GM10248 (cell line): ENCODE data around the gene RTN4IP1.
"Not testable (repeated sequence)": the region's sequence is repeated elsewhere in the genome, so short reads cannot be mapped to it uniquely, and the experiment has no call there.

Experiments used
- CTCF ChIA-PET: fragments of 300-600 bp; sonication (Branson Sonifier 250); formaldehyde crosslinking; extraction: SDS; loops from one replicate; lab custom pipeline; 2021; ENCODE audit warnings: antibody characterized with exemption; lab: Yijun Ruan, JAX
- POLR2A ChIA-PET: fragments of 350-650 bp; sonication (Branson Sonifier 250); formaldehyde crosslinking; extraction: SDS; loops from one replicate; lab custom pipeline; 2020; ENCODE audit warnings: antibody characterized with exemption; lab: Yijun Ruan, JAX
- DNase-seq: peaks from one replicate; pipeline ENCODE4 v3.0.0; 2012; ENCODE audit errors: extremely low spot score
- TF ChIP-seq, protein P1 (sequence below): IDR thresholded peaks from 2 replicates; pipeline ENCODE4 v1.5.1; 2012; ENCODE audit warnings: mild to moderate bottlenecking, low read depth; ENCODE audit errors: extremely low read depth, missing control alignments, control extremely low read depth

RTN4IP1 gene

GRCh38 chr6:106600329-106600728, 29.0 kb downstream of the RTN4IP1 start:
- TF ChIP-seq, protein P1, sequence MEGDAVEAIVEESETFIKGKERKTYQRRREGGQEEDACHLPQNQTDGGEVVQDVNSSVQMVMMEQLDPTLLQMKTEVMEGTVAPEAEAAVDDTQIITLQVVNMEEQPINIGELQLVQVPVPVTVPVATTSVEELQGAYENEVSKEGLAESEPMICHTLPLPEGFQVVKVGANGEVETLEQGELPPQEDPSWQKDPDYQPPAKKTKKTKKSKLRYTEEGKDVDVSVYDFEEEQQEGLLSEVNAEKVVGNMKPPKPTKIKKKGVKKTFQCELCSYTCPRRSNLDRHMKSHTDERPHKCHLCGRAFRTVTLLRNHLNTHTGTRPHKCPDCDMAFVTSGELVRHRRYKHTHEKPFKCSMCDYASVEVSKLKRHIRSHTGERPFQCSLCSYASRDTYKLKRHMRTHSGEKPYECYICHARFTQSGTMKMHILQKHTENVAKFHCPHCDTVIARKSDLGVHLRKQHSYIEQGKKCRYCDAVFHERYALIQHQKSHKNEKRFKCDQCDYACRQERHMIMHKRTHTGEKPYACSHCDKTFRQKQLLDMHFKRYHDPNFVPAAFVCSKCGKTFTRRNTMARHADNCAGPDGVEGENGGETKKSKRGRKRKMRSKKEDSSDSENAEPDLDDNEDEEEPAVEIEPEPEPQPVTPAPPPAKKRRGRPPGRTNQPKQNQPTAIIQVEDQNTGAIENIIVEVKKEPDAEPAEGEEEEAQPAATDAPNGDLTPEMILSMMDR: no peak
- ChIA-PET POLR2A (no interaction called here), CTCF (interaction anchor here (1.6 kb wide), 1 partner anchor 379 kb away, joined by 6 read pairs; no protein-coding TSS in a partner anchor)
- DNase-seq: no peak

DNA sequence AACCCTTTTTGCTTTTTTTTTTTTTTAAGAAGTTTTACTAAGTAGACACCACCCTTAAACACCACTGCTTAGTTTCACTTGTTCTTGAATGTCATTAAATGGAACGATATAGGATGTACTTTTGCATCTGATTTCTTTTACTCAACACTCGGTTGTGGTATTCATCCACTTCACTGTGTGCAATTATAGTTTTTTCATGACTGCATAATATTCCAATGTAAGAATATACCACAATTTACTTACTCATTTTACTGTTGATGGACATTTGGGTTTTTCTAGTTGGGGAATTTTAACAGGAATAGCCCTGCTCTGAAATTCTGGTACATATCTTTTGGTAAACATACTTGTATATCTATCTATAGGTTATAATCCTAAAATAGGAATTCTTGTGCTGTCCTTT, 29.9 kb downstream of the RTN4IP1 start:
- ChIA-PET CTCF (interaction anchor here (1.6 kb wide), 1 partner anchor 380 kb away, joined by 6 read pairs; no protein-coding TSS in a partner anchor), POLR2A (no interaction called here)
- TF ChIP-seq, protein P1: no peak
- no peak for DNase-seq

DNA sequence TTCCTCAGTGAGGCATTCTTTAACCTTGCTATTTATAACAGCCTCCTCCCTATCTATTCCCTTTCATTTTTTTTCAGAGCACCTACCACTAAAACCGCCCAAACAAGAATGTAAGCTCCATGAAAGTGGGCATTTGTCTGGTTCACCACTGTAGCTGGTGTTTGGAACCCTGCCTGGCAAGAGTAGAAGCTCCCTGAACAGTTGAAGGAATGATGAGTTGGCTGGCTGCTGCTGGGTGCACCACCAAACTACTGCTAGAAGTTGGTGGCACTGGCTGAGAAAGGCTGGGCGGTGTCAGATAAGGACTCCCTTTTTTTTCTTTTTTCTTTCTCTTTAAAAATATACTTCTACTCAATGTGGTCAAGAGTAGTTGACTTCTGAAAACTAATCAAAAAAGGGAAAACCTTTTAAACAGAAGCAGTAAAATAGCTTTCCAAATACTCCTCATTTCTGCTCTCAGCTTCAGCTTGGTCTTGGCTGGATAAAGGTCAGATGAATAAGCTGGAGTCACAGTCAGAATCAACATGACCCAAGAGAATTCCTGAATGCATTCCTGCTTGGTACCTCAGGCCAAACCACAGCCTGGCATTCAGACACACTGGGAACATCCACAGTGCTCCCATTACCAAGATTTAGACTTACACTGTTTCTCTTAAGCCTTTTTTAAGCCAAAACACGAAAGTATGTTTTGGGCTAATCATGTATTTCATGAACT, 38.0 kb downstream of the RTN4IP1 start:
- CTCF ChIA-PET: interaction anchor here (1.0 to 1.3 kb wide), 3 partner anchors 17 to 388 kb away, joined by 3 to 5 read pairs (median 3); no protein-coding TSS in a partner anchor
- TF ChIP-seq, protein P1: no peak
- no peak for DNase-seq
- POLR2A ChIA-PET: no interaction called here

DNA sequence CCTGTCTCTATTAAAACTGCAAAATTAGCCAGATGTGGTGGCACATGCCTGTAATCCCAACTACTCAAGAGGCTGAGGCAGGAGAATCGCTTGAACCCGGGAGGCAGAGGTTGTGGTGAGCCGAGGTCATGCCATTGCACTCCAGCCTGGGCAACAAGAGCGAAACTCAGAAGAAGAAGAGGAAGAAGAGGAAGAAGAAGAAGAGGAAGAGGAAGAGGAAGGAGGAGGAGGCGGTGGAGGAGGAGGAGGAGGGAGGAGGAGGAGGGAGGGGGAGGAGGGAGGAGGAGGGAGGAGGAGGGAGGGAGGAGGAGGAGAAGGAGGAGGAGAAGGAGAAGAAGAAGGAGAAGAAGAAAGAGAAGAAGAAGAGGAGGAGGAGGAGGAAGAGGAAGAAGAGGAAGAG, 40.4 kb downstream of the RTN4IP1 start:
- POLR2A ChIA-PET, DNase-seq: not testable (repeated sequence)
- CTCF ChIA-PET: interaction anchor here (1.2 kb wide), 1 partner anchor 144 kb away, joined by 3 read pairs; no protein-coding TSS in a partner anchor

DNA sequence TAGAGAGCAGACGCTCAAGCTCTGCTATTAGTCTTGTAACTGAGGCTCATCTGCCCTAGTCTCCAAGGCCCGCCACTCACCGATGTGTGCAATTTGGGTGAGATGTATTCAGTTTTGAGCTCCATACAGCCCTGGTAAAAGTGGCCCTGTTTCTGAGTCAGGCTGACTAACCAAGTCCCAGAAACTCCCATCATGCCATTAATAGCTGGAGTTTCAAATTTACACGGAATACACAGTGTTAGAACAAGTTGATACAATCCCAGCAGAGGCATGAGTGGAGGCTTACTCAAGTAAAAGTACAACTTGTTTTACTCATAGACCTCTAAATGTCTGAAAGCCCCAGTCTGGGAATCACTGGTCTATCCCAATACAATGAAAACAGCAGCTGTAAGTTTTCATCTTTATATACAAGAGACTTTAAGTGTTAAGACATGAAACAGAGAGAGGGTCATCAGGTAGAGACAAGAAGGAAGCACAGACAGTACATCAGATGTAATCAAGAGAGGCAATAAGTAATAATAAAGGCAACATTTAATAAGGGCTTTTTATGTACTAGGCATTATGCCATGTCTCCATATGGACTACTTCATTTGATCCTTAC, 42.4 kb downstream of the RTN4IP1 start:
- TF ChIP-seq, protein P1: no peak
- no peak for DNase-seq
- ChIA-PET CTCF (interaction anchor here (1.0 to 2.2 kb wide), 4 partner anchors 17 to 410 kb away, joined by 4 to 7 read pairs (median 4); no protein-coding TSS in a partner anchor), POLR2A (no interaction called here)

DNA sequence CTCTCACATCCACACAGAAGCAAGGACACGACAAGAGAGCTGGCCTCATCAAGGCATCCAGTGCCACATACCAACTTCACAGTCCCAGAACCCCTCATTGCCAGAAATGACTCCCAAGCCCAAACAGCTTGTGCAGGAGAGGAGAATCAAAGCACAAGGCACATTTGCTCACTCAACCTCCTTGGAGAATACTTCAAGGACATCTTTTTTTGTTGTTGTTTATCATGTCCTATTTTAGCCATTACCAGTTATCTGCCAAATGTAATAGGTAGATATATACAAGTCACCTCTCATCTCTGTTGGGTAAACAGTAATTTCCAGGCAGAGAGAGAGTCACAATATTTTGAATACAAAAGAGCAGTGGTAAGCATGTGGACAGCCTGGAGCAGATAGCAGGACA, 47.8 kb downstream of the RTN4IP1 start:
- TF ChIP-seq, protein P1: no peak
- CTCF ChIA-PET: interaction anchor here (0.7 to 2.2 kb wide), 4 partner anchors 15 to 395 kb away, joined by 3 to 5 read pairs (median 4); no protein-coding TSS in a partner anchor
- no peak for DNase-seq
- POLR2A ChIA-PET: no interaction called here

DNA sequence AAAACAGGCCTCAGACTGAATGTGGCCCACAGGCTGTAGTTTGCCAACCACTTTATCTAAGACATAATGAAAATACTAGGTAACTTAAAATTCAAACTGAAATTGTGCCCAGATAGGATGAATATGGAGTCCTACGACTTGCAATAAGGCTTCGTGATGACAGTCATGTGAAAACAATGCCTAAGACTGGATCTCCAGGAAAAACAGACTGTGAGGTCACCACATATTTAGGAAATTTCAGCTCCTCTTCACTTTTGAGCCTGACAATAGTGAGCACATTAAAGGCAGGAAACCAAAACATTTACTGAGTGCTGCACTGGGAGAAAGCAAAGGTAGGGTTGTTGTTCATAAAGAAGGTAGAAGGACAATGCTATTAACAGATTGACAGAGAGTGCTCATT, 50.0 kb downstream of the RTN4IP1 start:
- DNase-seq: no peak
- CTCF ChIA-PET: interaction anchor here (0.6 to 2.7 kb wide), 6 partner anchors 8 to 400 kb away, joined by 3 to 11 read pairs (median 4); no protein-coding TSS in a partner anchor
- TF ChIP-seq, protein P1: no peak
- POLR2A ChIA-PET: no interaction called here
